ENCODE data around the gene PTGER4.
"Not testable (repeated sequence)": the region's sequence is repeated elsewhere in the genome, so short reads cannot be mapped to it uniquely, and the experiment has no call there.

Gene PTGER4

DNA sequence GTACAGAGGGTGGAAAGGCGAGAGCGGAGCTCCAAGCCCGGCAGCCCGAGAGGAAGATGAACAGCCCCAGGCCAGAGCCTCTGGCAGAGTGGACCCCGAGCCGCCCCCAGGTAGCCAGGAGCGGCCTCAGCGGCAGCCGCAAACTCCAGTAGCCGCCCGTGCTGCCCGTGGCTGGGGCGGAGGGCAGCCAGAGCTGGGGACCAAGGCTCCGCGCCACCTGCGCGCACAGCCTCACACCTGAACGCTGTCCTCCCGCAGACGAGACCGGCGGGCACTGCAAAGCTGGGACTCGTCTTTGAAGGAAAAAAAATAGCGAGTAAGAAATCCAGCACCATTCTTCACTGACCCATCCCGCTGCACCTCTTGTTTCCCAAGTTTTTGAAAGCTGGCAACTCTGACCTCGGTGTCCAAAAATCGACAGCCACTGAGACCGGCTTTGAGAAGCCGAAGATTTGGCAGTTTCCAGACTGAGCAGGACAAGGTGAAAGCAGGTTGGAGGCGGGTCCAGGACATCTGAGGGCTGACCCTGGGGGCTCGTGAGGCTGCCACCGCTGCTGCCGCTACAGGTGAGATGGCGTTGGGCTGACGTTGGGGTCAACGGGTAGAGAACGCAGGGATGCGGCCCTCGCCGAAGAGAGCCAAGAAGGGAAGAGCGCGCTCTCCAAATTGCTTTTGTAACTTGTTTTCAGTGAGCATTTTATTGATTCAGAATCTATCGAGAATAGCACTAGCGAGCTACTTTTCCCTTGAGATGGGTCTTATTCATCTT, at the start of gene PTGER4:
TSS of gene PTGER4 (plus strand) at position 3 of the 769 bp plus-strand sequence. CDS start 1,079 bp downstream, outside the sequence.
- FAIRE-seq = no peak

DNA sequence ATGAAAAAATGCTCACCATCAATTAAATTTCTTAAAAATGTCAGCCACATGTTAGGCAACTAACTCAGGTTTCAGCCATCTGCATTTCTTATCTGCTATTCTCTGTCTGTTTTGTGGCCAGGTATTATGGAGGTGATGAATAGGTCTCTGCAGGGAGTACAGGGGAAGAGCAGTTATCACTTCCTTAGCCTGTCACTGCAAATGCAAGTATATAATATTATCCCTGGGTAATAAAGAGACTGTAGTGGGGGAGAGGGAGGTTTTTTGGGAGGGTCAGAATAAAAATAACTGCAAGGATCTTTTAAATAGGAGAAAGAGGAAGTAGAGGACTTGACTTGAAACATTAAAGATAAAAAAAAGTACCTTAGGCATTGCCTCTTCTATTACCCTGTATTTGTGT, 49.6 kb upstream of the PTGER4 start:
- FAIRE-seq = no peak

DNA sequence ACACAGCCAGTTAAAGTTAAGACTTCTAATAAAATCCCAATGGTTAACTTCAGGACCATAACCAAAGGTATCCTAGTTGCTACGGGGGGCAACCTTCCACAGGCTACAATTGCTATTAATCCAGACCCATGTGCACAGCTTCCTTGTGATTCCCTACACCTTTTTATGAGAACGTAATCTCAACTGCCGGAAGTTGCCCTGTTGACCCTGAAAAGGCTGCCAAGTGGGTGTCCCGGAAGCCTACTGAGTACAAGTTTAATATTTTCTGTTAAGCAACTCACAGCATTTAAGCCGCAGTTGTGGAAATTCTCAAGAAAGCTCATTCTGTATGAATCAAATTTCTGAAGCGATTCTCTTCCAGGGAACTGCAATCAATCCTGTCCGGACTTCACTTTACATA, 48.5 kb upstream of the PTGER4 start:
- no peak for FAIRE-seq

DNA sequence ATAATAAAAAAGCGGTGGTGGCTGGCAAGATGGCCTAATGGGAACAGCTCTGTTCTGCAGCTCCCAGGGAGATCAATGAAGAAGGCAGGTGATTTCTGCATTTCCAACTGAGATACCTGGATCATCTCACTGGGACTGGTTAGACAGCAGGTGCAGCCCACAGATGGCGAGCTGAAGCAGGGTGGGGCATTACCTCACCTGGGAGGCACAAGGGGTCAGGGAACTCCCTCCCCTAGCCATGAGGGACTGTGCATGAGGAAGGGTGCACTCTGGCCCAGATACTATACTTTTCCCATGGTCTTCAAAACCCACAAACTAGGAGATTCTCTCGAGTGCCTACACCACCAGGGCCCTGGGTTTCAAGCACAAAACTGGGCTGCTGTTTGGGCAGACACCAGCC, 45.6 kb upstream of the PTGER4 start:
- FAIRE-seq = no peak

DNA sequence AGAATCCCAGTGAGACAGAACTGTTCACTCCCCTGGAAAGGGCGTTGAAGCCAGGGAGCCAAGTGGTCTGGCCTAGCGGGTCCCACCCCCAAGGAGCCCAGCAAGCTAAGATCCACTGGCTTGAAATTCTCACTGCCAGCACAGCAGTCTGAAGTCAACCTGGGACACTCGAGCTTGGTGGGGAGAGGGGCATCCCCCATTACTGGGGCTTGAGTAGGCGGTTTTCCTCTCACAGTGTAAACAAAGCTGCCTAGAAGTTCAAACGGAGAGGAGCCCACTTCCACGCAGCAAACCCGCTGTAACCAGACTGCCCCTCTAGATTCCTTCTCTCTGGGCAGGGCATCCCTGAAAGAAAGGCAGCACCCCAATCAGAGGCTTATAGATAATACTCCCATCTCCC, 45.1 kb upstream of the PTGER4 start:
- FAIRE-seq = no peak

DNA sequence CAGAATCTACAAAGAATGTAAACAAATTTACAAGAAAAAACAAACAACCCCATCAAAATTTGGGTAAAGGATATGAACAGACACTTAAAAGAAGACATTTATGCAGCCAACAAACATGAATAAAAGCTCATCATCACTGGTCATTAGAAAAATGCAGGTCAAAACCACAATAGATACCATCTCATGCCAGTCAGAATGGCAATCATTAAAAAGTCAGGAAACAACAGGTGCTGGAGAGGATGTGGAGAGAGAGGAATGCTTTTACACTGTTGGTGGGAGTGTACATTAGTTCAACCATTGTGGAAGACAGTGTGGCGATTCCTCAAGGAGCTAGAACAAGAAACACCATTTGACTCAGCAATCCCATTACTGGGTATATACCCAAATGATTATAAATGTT, 40.2 kb upstream of the PTGER4 start:
- not testable (repeated sequence) for FAIRE-seq

DNA sequence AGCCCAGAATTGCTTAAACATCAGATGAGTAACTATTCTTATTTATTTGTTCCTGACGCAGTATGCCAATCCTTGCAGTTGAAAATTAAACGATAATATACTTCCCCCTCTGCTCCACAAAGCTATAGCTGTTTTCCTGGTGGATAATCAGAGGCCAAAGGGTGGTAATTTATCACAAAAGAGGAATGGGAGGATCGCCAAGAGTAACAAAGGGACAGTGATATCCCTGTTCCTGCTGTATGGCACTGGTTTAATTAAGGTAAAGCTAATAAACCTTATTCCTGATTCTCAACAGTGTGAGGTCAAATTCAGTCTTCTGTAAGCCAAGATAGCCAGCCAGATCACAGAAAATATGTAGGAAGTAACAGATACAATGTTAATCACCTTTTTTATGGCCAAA, 33.4 kb upstream of the PTGER4 start:
- no peak for FAIRE-seq

DNA sequence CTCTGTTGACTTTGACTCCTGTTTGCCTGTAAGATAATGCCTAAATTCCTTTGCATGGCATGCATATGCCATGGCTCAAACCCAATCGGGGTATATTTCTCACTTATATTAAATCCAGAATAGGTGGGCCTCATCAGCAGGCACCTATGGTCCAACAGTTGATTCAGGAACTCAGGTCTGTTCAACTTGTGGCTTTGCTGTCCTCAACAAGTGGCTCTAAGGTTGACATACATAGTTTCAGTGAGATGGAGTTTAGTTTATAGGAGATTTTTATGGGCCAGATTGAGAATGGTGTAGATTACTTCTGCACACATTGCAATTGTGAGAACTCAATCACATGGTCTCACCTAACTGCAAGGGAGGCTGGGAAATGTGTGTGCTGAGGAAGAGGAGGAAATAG, 31.6 kb upstream of the PTGER4 start:
- FAIRE-seq = no peak

DNA sequence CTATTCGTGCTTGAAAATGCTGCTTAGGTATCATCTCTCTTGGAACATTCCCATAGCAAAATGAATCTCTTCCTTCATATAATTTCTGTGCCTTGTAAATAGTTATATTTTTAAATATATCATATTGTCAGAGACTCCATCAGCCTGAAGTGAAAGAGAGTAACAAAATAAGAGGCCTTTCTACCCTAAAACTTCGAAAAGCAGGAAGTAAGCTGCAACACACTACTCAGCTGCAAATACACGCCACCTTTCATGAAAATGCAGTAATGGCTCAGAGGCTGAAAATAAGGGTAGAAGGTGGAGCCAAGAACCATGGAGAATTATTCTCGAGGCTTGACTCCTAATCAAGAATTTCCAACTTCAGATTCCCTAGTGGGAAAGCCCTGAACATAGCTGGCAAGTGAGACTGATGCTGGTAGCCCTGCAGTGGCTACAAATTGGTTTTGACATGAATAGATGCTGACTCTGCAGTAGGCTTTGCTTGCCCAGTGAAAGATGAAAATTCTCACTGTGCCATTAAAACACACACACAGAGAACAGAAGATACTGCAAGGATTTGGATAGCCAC, 30.2 kb upstream of the PTGER4 start:
- FAIRE-seq = no peak

DNA sequence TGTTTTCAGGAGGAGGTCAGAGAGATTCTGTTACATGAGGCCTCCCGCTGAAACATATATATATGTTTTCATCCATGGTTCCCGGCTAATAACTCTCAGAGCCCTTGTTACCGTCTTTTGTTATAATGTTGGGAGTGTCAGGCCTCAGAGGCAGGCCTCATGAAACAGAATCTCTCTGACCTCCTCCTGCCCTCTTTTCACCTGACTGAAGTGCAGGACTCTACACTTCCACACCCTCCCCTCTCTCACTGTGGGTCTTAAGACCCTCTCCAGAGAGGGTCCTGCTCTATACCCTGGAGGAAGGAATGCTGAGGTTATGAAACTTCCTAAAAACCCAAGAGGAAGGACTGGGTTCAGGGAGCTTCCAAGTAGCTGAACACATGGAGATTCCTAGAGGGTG, 28.5 kb upstream of the PTGER4 start:
- no peak for FAIRE-seq

DNA sequence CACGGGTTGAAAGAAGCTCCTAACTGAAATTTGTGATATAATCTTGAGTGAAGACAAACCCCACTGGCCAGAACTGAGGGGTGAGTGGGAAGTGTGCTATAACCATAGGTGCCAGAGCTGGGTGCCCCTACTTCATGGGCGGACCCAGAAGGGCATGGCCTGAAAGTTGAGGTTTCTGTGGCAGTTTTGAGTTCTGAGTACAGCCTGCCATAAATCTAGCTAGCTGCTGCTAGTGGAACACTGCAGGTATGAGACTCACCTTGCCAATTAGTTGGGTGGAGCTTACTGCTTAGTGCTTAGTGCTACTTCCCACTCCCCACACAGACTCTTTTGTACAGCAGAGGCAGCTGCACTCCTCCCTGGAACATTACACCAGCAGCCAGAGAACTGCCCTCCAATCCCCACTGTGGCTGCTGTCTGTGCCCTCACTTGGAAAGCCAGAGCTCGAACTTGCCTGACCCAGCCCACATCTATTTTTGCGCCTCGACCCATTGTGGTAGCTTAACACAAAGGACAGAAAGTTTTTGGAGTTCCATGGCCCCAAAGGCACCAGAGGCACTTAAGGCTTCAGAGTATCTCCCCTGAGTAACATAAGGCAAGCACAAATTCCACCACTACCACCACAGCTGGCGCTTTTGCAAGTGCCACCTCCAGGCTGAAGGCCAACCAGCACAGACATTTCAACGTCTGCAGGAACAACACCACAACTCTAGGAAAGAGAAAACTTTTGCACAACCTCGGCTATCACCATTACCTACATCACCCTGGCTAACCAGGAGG, 27.1 kb upstream of the PTGER4 start:
- no peak for FAIRE-seq

DNA sequence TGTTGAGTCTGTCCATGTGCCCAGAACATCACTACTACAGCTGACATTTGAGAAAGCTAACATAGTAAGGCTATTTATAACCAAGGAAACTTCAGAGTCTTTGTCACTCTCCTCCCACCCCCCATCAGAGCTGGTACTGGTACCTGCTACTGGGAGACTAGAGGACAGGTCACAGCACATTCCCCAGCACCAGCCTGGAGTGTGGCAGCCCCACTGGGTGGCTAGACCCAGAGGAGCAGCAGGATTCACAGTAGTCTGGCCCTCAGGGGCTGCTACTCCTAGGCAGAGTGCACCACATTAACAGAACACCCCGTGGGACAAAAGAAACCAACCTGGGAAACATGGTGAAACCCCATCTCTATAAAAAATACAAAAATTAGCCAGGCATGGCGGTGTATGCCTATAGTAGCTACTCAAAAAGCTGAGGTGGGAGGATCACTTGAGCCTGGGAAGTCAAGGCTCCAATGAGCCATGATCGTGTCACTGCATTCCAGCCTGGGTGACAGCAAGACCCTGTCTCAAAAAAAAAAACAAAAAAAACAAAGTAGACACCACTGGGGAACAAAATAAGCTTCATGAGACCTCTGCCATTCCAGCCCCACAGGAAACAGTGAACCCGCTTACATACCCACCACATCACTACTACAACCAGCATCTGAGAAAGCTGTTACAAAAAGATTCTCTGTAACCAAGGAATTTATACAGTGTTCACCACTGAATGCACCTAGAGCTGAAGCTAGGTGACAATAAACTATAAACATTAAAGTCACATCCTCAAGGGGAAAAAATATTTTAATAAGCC, 26.3 kb upstream of the PTGER4 start:
- FAIRE-seq = no peak

DNA sequence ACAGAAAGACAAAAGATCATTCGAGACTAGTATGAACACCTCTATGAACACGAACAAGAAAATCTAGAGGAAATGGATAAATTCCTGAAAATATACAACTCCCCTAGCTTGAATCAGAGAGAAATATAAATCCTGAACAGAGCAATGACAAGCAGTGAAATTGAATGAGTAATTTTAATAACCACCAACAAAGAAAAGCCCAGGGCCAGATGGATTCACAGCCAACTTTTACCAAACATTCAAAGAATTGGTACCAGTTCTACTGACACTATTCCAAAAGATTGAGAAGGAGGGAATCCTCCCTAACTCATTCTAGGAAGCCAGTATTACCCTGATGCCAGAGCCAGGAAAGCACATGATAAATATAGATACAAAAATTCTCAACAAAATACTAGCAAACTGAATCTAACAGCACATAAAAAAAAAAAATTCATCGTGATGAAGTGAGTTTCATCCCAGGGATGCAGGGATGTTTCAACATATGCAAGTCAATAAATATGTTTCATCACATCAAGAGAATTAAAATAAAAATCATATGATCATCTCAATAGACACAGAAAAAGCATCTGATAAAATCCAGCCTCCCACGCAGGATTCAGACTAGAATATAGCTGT, 25.2 kb upstream of the PTGER4 start:
- FAIRE-seq = no peak

DNA sequence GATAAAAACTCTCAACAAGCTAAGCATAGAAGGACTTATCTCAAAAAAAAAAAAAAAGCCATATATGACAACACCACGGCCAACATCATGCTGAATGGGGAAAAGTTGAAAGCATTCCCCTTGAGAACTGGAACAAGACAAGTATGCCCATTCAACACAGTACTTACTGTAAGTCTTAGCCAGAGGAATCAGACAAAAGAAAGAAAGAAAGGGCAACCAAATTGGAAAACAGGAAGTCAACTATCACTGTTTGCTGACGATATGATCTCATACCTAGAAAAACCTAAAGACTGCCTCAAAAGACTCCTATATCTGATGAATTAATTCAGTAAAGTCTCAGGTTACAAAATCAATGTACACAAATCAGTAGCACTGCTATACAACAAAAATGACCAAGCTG, 24.6 kb upstream of the PTGER4 start:
- FAIRE-seq = no peak

DNA sequence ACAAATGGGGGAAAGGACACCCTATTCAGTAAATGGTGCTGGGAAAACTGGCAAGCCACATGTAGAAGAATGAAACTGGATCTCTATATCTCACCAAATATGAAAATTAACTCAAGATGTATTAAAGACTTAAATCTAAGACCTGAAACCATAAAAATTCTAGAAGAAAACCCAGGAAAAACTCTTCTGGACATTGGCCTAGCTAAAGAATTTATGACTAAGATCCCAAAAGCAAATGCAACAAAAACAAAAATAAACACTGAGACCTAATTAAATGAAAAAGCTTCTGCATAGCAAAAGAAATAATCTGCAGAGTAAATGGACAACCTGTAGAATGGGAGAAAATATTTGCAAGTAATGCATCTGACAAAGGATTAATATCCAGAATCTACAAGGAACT, 23.6 kb upstream of the PTGER4 start:
- not testable (repeated sequence) for FAIRE-seq

DNA sequence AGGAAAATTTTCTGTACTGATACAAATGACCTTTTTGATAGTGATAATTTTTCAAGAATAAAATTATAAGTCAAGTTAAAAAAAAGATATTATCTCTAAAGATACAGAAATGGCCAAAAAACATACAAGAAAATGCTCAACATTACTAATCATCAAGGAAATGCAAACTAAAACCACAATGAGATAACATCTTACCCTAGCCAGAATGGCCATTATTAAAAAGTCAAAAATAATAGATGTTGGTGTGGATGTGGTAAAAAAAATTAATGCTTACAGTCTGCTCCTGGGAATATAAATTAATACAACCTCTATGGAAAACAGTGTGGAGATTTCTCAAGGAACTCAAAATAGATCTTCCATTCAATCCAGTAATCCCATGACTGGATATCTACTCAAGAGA, 22.9 kb upstream of the PTGER4 start:
- FAIRE-seq = no peak

DNA sequence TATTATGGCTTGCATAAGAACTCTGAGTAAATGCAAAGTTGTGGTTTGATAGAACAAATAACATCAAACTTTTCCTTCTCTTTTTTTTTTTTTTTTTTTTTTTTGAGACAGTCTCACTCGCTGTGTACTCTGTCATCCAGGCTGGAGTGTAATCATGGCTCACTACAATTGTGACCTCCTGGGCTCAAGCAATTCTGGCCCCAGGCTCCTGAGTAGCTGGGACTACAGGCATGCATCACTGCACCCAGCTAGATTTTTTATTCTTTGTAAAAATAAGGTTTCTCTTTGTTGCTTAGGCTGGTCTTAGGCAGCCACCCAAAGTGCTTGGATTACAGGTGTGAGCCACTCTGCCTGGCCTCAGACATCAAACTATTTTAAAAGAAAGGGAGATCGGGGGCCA, 19.0 kb upstream of the PTGER4 start:
- FAIRE-seq = no peak

DNA sequence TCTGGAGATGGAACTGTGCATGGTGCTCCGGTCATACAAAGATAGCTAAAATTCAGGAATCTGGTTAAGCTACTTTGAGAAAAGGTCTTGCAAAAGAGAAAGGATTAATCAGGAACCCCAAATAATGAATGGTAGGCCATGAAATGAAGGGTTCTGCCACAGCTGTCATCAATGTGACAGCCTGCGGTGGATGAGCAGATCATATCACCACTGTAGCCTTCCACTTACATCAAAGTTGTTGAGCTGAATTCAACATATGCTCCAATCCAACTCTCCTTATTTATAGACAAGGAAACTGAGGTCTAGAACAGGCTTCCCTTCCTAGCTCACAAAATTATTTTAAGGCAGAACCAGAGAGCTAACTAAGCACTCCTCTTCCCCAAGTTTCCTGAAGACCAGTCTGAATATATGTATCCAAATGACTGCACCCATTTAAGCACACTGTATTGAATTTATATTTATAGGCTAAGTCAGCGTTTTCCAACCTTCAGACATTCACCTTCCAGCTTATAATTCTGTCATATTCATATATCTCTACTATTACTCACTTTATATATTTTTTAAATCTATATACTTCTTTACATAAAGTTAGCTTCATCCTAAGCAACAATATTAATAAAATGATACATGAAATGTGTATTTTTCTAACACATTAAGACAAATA, 13.9 kb upstream of the PTGER4 start:
- no peak for FAIRE-seq

DNA sequence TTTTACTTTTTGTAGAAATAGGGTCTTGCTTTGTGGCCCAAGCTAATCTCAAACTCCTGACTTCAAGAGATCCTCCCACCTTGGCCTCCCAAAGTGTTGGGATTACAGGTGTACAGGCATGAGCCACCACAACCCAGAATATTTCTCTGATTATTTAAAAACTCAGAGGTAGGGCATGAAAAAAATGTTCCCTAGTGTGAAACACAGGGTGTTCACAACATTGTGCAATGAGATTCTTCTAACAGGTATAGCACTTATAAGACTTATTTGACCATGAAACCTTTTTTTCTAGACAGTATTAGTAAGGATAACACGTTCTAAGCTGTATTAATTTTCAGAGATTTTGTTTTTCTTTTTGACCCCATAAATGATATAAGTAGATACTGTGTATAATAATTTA, 13.1 kb upstream of the PTGER4 start:
- FAIRE-seq = no peak

DNA sequence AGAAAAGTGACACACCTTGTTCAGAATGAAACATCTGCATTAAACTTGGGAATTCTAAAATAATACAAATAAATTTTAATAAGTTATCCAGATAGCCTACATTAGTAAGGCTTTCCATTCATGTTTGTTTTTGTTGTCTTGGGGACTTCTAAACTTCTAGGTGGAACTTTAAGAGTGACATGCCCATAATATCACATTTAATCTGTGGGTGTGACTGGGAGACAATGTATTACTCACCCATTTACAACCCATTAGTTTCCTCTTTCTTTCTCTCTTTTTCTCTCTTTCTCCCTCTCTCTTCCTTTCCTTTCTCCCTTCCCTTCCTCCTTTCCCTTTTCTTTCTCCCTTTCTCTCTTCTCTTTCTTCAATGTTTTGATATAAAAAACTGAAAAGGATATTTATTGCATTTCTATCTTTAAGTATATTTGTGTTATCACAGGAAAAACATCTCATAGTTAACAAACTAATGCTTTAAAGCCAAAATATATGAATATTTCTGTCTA, 12.5 kb upstream of the PTGER4 start:
- no peak for FAIRE-seq

DNA sequence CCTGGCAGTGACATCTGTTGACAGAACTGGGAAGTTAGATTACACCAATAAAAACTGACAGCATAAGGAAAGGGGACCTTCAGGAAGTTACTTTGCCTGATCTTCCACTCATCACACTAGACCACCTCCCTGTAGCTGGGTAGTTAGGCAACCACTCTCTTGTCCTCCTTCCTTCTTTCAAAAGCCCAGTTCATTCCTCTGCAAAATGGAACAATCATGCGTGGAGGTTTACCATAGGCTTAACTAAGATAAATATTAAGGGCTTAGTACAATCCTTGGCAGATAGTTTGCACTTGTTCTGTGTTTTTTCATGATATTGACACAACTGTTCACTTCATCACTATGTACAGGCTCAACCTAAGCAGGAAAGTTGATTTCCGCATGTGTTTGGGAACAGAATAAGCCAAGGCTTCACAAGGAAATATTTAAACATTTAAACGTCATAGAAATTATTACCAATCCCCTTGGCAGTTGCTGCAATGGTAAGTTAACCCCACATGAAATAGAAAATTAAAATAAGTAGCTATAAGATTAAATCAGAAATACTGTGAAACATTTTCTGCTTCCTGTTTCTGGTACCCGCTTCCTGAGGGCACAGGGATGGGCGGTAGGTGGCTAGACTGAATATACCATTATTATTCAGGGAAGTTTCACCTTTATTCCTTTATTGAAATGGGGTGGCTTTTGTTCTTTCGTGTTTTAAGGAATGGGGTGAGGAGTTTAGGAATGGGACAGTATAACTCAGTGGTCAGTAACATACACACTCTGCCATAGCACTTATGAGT, 9.9 kb upstream of the PTGER4 start:
- no peak for FAIRE-seq

Measured in endometrium (tissue), 2 donors.